GM19238 (cell line): ENCODE results near the gene BSN.
"Not testable (repeated sequence)": the region's sequence is repeated elsewhere in the genome, so short reads cannot be mapped to it uniquely, and the experiment has no call there.

Experiments
- DNase-seq: peaks from one replicate; pipeline ENCODE4 v3.0.0; 2011; ENCODE audit warnings: low spot score; ENCODE audit not compliant: insufficient read length

BSN gene

DNA sequence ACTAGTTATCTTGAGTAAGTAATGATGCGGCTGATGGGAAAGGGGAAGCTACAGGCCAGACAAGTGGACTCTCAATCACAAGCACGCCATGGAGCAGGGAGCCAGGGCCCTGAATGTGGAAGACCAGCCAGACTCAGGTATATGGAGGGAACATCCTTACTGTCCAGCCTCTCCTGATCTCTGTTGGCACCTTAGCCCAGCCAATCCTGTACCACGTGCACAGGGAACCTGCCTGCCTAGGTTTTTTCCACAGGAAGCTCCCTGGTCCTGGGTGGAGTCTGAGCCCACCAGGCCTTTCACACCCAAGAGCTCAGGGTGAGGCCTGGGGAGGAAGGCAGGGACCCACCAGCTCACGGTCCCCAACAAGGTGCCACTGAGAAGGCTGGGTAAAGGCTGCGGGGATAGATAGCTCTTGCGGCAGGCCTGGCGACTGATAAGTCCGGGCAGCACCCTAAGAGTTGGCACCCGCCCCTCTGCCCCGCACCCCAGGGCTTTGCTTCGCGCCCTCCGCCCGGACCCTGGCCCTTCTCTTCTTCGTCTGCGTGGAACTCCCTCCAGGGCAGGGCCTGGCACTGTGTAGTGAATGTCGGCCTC, 118.9 kb downstream of the BSN start:
- no peak for DNase-seq

DNA sequence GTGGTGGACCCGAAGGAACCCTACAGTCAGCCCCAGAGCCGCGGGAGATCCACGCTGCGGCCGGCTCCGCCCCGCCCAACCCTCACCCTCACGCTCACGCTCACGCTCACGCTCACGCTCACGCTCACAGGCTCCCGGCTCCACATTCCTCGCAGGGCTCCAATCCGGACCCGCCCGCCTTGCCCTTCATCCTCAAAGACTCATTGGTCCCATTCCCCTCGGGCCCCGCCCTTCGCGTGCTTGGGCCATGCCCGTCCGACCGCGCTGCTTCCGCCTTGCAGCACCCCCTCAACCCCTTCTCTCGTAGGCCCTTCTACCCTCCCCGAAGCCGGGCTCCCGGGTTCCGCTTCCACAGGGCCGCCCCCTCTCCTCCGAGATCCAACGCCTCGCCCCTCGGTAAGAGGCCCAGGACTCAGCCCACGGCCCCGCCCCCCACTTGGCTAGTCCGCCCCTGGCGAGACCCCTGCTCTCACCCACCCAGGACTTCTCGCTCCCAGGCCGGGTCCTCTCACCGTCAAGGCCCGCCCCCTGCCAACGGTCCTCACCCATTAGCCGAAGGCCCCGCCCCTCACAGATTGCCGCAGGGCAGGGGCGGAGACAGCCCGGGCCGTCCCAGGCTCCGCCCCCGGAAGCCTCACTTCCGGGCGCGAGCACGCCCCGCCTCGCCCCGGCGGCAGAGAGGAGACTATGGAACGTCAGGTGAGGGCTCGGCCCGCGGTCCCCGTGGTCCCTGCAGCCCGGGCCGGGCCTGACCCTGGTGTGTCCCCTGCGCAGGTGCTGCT, 119.6 kb downstream of the BSN start, which contains the start of gene APEH:
TSS of gene APEH (plus strand) at position 637 of the 782 bp plus-strand sequence. CDS start at position 688, 51 bp downstream.
- peak; percentile 97 for DNase-seq

DNA sequence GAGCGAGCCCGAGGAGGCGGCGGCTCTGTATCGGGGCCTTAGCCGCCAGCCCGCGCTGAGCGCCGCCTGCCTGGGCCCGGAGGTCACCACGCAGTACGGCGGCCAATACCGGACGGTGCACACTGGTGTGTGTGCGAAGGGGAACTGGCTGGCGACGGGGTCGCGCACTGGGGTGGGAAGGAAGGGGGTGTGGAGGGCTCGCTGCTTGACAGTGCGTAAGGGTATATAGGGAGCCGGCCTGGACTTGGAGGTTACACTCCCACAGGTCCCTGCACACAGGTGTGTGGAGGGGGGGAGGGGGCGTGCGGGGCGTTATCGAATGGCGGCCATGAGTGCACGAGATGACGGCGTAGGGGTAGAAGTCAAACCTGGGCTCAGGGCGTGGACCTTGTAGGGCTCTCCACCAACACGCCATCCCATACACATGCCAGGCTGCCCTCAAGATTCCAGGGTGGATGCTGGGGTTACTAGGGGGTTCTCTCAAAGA, 120.3 kb downstream of the BSN start:
- no peak for DNase-seq

DNA sequence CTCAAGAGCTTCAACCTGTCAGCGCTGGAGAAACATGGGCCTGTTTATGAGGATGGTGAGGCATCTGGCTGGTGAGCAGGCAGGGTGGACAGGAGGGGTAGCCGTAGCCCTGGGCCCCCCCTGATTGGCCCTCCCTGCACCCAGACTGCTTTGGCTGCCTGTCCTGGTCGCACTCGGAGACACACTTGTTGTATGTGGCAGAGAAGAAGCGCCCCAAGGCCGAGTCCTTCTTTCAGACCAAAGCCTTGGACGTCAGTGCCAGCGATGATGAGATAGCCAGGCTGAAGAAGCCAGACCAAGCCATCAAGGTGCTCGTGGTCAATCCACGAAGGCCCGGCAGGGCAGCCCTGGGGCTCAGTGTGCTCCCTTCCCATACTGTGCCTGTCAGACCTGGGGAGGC, 121.6 kb downstream of the BSN start:
- DNase-seq: no peak

DNA sequence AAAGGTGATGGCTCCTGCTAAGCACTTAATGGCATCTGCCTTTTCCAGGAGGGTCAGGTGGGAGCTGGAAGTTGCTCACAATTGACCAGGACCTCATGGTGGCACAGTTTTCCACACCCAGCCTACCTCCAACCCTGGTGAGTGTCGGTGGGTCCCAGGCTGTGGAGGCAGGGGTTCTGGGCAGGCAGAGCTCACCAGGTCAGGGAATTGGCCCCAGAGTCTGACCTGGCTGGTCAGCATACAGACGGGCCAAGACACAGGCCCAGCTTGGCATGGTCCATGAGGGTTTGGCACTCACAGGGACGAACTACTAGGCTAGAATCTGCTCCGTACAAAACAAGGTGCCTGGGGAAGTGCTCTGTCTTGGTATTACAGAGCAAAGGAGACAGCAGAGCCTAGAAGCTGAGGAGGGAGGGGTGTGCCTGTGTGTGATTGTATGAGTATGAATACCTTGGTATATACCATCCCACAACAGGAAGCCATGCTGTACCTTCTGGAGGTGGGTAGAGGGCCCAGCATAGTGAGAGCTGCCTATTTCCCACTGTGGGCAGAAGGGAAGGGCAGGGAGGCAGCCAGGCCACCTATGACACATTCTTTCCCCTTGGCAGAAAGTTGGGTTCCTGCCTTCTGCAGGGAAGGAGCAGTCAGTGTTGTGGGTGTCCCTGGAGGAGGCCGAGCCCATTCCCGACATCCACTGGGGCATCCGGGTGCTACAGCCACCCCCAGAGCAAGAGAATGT, 126.4 kb downstream of the BSN start:
- no peak for DNase-seq

DNA sequence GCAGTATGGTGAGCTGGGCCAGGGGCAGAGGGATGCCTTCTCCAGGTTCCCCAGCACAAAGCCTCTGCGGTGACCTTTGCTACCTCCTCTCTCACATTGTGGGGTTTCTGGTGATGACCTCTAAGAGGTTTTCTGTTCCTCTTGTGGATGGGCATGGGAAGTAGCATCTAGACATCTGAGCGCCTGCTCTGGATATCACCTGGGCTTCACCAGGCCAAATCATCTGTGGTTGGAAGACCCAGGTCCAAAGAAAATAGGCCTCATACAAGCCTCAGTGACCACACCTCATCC, 126.9 kb downstream of the BSN start:
- DNase-seq: no peak

DNA sequence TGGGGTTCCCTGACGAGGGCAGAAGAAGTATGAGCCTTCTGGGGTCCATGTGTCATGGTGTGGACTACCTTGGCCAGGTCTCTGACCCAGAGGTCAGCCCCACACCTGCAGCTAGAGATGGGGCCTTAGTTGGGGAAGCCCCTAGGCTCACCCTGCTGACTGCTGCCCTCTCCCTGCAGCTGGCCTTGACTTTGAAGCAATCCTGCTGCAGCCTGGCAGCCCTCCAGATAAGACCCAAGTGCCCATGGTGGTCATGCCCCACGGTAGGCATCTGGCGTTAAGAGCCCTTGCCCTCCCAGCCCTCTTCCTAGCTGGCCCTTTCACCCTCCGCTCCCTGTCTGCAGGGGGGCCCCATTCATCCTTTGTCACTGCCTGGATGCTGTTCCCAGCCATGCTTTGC, 127.3 kb downstream of the BSN start:
- no peak for DNase-seq

DNA sequence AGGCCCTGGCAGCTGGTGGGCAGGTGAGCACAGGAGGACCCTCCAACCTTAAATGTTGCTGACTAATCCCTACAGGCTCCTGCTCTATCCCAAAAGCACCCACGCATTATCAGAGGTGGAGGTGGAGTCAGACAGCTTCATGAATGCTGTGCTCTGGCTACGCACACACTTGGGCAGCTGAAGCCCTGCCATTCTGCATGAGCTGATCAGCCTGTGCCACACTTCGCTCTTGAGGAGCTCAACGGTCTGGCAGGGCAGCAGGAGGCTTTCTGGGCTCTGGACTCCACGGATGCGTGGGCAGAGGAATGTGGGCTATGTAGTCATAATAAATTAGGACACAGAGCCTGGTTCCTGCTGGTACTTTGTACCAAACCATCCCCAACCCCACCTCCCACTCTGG, 128.9 kb downstream of the BSN start:
- no peak for DNase-seq

DNA sequence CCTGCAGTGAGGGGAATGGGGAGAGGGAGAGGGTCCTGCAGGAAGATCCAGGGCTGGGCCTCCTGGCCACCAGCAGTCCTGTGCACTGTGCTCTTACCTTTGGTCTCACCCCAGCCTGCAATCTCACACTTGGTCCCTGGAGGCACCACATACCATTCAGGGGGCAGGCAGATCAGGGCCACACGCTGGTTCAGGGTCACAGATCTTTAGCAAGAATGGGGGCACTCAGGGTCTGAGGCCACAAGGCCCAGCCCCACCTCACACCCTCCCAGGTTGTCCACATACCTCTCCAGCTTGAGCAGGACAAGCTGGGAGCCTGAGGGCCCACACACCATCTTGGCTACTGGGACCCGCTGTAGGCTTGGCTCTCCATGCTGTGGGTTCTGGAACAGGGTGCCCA, 130.2 kb downstream of the BSN start:
- DNase-seq: not testable (repeated sequence)

DNA sequence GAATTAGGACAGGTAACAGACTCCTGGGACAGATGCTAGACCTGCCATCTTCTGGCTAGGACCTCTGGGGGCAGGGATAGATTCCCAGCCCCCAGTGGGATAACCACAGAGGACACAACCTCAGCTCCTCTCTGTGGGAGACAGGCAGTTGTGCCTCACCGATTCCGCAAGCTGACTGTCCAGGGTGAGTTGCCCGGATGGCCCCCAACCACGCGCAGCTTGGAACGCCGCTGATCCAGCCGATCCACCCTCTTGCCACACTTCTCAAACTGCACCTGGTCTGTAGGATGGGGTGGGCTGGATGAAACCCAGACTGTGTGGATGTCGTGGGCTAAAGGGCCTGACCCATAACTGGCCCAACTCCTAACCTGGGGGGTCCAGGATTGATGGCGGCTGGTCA, 130.8 kb downstream of the BSN start:
- not testable (repeated sequence) for DNase-seq

DNA sequence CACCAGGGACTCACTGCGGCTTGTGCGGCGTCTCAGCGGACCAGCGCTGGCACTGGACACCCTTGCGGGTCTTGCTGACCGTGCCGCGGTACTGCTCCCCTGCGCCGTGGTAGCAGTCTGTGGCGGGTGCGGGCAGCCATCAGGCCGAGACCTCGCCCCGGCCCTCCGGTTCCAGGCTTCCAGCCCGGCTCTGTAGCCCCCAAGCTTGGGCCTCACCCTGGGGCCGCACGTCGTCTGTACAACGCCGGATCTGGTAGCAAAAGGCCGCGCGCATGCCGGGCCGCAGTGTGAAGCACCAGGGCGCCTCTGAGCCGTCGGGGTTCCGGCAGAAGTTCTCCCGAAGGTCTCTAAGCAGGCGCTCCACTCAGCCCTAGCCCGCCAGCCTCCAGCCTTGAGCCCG, 131.6 kb downstream of the BSN start:
- not testable (repeated sequence) for DNase-seq

DNA sequence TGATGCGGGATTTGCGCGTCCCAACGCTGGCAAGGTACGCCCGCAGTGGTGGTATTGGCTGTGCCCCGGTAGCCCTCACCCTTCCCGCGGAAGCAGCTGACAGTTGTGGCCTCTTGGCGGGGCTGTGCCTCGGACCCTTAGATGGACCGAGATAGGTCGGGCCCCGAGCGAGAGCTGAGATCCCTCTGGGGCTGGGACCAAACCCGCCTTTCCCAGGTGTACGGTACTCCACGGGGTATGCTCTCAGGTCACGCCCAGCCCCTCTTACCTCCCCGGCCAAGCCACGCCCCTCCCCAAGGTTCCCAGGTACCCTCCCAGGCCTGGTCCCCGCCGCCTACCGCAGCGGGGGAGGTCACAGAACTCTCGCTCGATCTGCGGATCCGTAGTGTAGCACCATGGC, 132.1 kb downstream of the BSN start:
- DNase-seq: not testable (repeated sequence)

DNA sequence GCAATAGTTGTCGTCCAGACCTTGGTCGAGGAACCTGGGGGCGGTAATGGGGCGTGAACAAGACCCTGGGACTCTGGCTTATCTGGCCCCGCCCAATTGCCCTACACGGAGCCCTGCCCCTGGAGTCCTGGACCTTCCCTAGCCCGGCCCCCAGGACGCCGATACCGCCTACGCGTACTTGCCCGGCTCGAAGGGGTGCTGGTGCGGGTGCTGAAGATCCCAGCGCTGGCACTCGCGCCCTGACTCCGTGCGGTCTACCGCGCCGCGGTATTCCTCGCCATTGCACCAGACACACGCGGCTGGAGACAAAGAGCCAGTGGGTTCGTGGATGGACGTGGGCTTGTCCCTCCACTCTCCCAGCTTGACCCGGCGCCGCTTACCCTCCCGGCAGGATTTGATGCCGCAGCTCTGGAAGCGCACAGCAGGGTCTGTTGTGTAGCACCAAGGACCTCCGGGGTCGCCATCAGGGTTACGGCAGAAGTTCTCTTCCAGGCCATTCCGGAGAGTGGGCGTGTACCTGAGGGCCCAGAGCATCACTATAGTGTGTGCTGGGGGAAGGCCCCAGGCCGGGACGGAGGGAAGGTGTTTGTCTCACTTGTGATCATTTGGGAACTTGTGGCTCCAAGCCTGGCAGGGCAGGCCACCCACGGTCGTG, 132.6 kb downstream of the BSN start:
- DNase-seq: not testable (repeated sequence)

DNA sequence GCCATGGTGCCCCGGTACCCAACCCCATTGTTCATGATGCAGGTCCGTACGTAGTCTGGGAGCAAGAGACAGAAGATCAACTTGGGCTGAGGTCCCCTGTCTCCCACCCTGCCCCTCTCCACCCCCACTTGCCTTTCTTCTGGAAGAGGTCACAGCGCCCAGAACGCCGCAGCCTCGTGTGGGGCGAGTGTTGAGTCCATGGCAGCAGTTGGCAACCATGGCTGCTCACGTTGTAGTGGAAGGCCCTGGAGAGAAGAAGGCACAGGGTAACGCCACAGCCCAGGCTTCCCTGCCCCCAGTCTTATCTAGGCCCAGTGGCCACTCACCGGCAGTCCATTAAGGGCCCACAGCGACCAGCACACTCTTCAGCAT, 133.1 kb downstream of the BSN start:
- DNase-seq: not testable (repeated sequence)

DNA sequence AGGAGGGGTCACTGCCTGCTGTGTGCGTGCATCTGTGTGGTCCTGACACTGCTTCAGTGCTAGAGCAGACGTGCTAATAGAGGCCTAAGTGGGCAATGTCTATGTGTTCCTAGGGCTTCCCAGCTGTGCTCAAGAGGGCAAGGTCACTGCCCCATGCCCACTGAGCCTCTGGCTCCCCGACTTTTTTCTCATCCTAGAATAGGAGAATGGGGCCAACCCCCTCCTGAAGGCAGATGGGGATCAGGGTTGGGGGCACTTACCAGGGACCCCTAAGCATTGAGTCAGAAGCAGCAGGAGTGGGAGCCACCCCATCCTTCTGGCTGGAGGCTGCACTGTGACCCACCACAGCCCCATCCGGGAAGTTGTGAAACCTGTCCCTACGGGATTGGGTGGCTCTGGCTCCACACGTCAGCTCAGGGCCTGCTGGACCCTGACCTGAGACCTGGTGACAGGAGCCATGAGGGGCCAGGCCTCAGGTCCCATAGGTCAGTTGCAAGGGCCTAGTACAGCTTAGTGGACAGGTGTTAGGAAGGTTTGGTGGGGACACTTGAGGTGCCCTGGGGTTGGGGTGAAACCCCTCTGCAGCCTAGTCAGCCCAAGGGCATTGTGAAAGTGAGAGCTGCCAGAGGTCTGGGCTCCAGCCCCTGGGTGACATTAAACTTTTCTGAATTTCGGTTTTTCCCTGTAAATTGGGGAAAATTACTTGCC, 134.2 kb downstream of the BSN start:
- not testable (repeated sequence) for DNase-seq

DNA sequence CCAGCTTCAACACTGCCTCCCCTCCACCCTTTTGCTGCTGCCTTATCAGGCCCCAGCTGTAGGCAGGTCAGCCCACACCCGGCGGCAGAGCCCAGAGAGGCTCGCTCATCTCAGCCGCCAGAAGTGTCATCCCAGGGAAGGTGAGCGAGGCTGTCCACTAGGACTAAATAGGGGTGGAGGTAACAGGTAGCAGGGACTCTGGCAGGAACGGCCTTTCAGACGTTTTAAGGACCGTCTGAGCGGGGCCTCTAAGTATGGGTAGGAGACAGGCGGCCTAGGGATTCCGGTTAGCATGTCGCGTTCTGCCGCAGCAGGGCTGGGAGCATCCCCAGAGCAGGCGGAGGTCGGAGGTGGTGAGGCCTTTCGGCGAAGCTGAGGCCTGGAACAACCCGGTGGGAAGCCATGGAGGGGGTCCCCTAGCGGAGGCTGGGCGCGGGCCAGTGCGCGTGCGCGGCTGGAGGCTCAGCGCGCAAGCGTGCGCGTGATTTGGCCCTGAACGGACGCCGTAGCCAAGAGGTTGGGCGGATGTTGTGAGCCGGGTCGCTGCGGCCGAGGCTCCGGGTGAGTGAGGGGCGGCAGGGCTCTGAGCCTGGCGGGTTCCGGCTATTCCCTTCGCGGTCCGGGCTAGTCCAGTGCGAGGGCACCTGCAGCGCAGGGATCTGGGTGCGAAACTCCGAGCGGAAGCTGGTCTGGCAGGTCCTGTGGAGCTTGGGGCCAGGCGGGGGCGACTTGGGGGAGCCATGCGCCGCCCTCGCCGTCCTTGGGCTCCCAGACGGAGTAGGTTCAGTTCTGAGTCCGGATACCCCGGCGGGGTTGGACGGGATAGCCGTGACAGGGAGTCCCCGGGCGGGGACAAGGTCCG, 135.0 kb downstream of the BSN start, which contains the start of the genes MST1 and RNF123:
TSS of gene MST1 (minus strand) at position 429 of the 862 bp plus-strand sequence. CDS start 783 bp downstream, outside the sequence.
TSS of gene RNF123 (plus strand) at position 512 of the 862 bp plus-strand sequence. CDS start 1,609 bp downstream, outside the sequence.
- DNase-seq: peak; percentile 93

DNA sequence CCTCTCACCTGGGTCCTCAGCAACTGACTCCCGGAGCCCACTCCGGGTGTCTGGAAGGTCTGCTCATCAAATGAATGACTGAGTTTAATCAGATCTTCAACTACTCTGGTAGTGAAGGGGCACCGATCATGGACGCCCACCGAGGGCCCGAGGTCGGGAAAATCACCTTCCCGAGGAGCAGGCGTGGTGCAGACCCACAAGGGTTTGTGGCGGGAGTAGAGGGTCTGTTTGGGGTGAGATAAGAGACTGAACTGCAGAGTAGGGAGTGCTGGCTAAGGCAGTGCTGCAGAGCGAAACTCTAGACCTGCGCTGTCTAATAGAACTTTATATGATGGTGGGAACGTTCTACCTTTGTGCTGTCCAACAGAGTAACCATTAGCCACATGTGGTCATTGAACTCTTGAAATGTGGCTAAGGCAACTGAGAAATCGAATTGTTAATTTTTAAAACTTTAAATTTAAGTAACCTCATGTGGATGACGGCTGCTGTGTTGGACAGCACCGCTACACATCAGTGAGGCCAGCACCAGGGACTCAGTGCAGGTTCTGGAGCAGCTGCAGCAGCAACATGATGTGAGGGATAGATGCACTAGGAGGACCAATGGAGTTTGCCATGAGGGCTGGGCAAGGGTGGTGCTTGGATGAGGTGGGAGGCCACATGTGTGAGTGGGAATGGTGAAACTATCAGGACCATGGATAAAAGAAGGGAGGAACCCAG, 135.8 kb downstream of the BSN start:
- DNase-seq: not testable (repeated sequence)

DNA sequence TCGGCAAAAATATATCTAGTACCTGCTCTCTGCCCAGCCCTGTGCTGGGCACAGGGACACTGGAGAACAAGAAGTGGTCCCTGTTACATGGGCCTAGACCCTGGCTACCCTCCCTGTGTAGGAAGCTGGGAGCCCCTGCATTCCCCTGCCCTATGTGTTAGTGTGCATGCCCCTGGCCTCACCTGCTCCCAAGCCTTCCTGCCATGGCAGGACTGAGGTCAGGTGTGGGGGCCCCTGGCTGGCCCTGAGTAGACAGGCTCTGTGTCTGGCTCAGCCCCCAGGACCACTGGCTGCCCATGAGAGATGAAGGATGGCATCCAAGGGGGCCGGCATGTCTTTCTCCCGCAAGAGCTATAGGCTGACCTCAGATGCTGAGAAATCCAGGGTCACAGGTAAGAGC, 136.6 kb downstream of the BSN start:
- not testable (repeated sequence) for DNase-seq

DNA sequence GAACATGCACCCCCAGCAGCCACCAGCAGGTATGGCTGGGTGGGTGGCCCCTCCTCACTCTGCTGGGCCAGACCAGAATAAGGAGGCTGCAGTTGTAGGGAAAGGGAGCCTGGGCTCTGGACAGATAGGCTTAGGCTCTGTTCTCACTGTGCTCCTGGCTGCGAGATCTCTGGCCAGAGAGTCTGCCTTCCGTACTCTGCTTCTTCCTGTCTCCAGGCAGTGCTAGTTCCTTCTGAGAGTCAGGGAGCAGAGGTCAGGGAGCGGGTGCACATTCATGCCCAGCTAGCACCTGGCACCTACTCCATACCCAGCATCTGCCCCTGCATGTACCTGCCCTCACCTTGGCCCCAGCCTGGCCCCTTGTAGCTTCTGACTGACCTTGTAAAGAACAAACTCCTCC, 137.2 kb downstream of the BSN start:
- DNase-seq: not testable (repeated sequence)
